RWPE2 (cell line): ENCODE measurements around the gene TMEM43.

Experiments used
- ATAC-seq: fragments of 200-7000 bp; cut with Tn5 transposase; 3 replicates; pipeline ENCODE4 v1.9.1; 2021; ENCODE audit warnings: low read depth
- DNase-seq: peaks from one replicate; pipeline ENCODE4 v3.0.0-alpha.2; 2020; ENCODE audit warnings: low spot score
- H3K27ac ChIP-seq: fragments of 450-650 bp; 2 replicates; pipeline ENCODE4 v1.5.1; 2017; ENCODE audit warnings: mild to moderate bottlenecking; ENCODE audit not compliant: poor library complexity, severe bottlenecking
- H3K27me3 ChIP-seq: fragments of 250-450 bp; sonication (Bioruptor Pico); 2 replicates; pipeline ENCODE4 v1.5.1; 2021; ENCODE audit warnings: mild to moderate bottlenecking, moderate library complexity; ENCODE audit not compliant: insufficient read depth, poor library complexity, severe bottlenecking
- H3K36me3 ChIP-seq: fragments of 250-450 bp; sonication (Bioruptor Pico); 2 replicates; pipeline ENCODE4 v1.5.1; 2020; ENCODE audit warnings: low read depth, mild to moderate bottlenecking, moderate library complexity
- H3K4me1 ChIP-seq: fragments of 250-450 bp; sonication (Bioruptor Pico); 2 replicates; pipeline ENCODE4 v1.5.1; 2021; ENCODE audit warnings: mild to moderate bottlenecking, moderate library complexity; ENCODE audit not compliant: insufficient read depth, poor library complexity, severe bottlenecking
- H3K4me3 ChIP-seq: fragments of 250-450 bp; sonication (Bioruptor Pico); 2 replicates; pipeline ENCODE4 v1.5.1; 2021; ENCODE audit warnings: mild to moderate bottlenecking, moderate library complexity; ENCODE audit not compliant: severe bottlenecking
- H3K9me3 ChIP-seq: fragments of 250-450 bp; sonication (Bioruptor Pico); 2 replicates; pipeline ENCODE4 v1.5.1; 2021; ENCODE audit warnings: mild to moderate bottlenecking, moderate library complexity; ENCODE audit not compliant: severe bottlenecking
- CTCF ChIP-seq: fragments of 450-650 bp; IDR thresholded peaks from one replicate; pipeline ENCODE4 v1.5.1; 2017; ENCODE audit warnings: mild to moderate bottlenecking, moderate library complexity; ENCODE audit not compliant: poor library complexity, severe bottlenecking

TMEM43 gene

GRCh38 chr3:14138109-14138877 is 13.4 kb downstream of the TMEM43 start:
- H3K4me1 ChIP-seq = peaks cover 26% of the 10 kb centered on the region
- H3K27ac ChIP-seq = peak overlapping the region; percentile 38
- H3K27me3 ChIP-seq = no peaks in the 10 kb centered on the region
- DNase-seq = peak; percentile 42
- no peak for ATAC-seq
- no peak overlapping the region for H3K4me3 ChIP-seq
- no peaks in the 10 kb centered on the region for H3K9me3 ChIP-seq
- H3K36me3 ChIP-seq = peaks cover 66% of the 10 kb centered on the region
- TF ChIP-seq CTCF = no peak

GRCh38 chr3:14138878-14139655 is 14.2 kb downstream of the TMEM43 start:
- ATAC-seq (no peak), DNase-seq (peak; percentile 49)
- Histone ChIP-seq H3K9me3 (no peaks in the 10 kb centered on the region), H3K36me3 (peaks cover 61% of the 10 kb centered on the region), H3K27ac (no peak overlapping the region), H3K27me3 (no peaks in the 10 kb centered on the region), H3K4me1 (peaks cover 34% of the 10 kb centered on the region), H3K4me3 (no peak overlapping the region)
- TF ChIP-seq CTCF = no peak

GRCh38 chr3:14139771-14140170 is 14.9 kb downstream of the TMEM43 start:
- no peaks in the 10 kb centered on the region for H3K9me3 ChIP-seq
- TF ChIP-seq CTCF = no peak
- H3K36me3 ChIP-seq = peaks cover 53% of the 10 kb centered on the region
- DNase-seq (peak; percentile 40), ATAC-seq (no peak)
- H3K4me1 ChIP-seq = peaks cover 39% of the 10 kb centered on the region
- H3K27me3 ChIP-seq = no peaks in the 10 kb centered on the region
- H3K27ac ChIP-seq = no peak overlapping the region
- H3K4me3 ChIP-seq = no peak overlapping the region

- Histone ChIP-seq H3K4me1 (peaks cover 45% of the 10 kb centered on the region), H3K27me3 (no peaks in the 10 kb centered on the region), H3K36me3 (peaks cover 51% of the 10 kb centered on the region), H3K4me3 (no peak overlapping the region), H3K27ac (no peak overlapping the region), H3K9me3 (no peaks in the 10 kb centered on the region)
- no peak for TF ChIP-seq CTCF
- DNase-seq (no peak), ATAC-seq (no peak)
Observed at GRCh38 chr3:14140668-14141067, 15.8 kb downstream of the TMEM43 start.
